CD14-positive monocyte (primary cell): ENCODE measurements around the gene AOPEP. TPM values are rescaled to one million over a fixed set of nuclear protein-coding genes. Genes with fewer than 3 reads are reported as not detected.

Experiments used
- DNase-seq, 3 donors: peaks; one replicate each; pipeline ENCODE4 v3.0.0-alpha.2; 2011 to 2022
- H2AFZ ChIP-seq: 2 replicates; pipeline ENCODE4 v1.6.0; 2012; ENCODE audit warnings: mild to moderate bottlenecking, low read depth, low read length, inconsistent platforms; ENCODE audit not compliant: insufficient read depth, poor library complexity, severe bottlenecking
- H3K27ac ChIP-seq, 2 donors: 1 replicate in 1 of 2; 2 replicates in 1 of 2; pipeline ENCODE4 v1.5.1; 2012 to 2013; ENCODE audit warnings: low read length in 2 of 2, control low read depth in 1 of 2, inconsistent platforms in 1 of 2, low read depth in 1 of 2, mild to moderate bottlenecking in 1 of 2
- H3K27me3 ChIP-seq, 2 donors: one replicate each; pipeline versions ENCODE4 v1.6.0 to v1.6.1; 2011 to 2013; ENCODE audit warnings: low read length in 2 of 2; ENCODE audit not compliant: control insufficient read depth in 2 of 2, insufficient read depth in 2 of 2
- H3K36me3 ChIP-seq, 2 donors: replicated peaks in 1 of 2; 1 replicate in 1 of 2; 2 replicates in 1 of 2; pipeline versions ENCODE4 v1.5.1 to v1.6.1; 2012 to 2013; ENCODE audit warnings: low read length in 2 of 2, control low read depth in 1 of 2, inconsistent platforms in 1 of 2, mild to moderate bottlenecking in 1 of 2; ENCODE audit not compliant: insufficient read depth in 2 of 2, control insufficient read depth in 1 of 2
- H3K4me1 ChIP-seq, 2 donors: 1 replicate in 1 of 2; 2 replicates in 1 of 2; pipeline versions ENCODE4 v1.5.1 to v1.6.1; 2012 to 2013; ENCODE audit warnings: low read length in 2 of 2, control low read depth in 1 of 2, inconsistent platforms in 1 of 2, mild to moderate bottlenecking in 1 of 2, moderate library complexity in 1 of 2; ENCODE audit not compliant: insufficient read depth in 2 of 2, control insufficient read depth in 1 of 2
- H3K4me2 ChIP-seq: replicated peaks from 2 replicates; pipeline ENCODE3; 2012; ENCODE audit warnings: low read length, moderate library complexity, mild to moderate bottlenecking; ENCODE audit not compliant: poor library complexity, severe bottlenecking; ENCODE audit errors: extremely low read depth
- H3K4me3 ChIP-seq, 3 experiments: fragments of 200-600 bp in 1 of 3; sonication (generic) in 1 of 3; replicated peaks in 1 of 3; 1 replicate in 2 of 3; 2 replicates in 1 of 3; pipeline ENCODE4 v1.5.1; 2011 to 2013; ENCODE audit warnings: low read length in 3 of 3, mild to moderate bottlenecking in 3 of 3, control low read depth in 2 of 3, low read depth in 2 of 3, inconsistent platforms in 1 of 3, moderate library complexity in 1 of 3
- H3K79me2 ChIP-seq: 2 replicates; pipeline ENCODE4 v1.6.0; 2012; ENCODE audit warnings: mild to moderate bottlenecking, control low read depth, inconsistent platforms, low read length, moderate library complexity; ENCODE audit not compliant: insufficient read depth
- H3K9ac ChIP-seq: 2 replicates; pipeline ENCODE4 v1.6.0; 2017; ENCODE audit warnings: low read length, mild to moderate bottlenecking; ENCODE audit not compliant: insufficient read depth, poor library complexity, severe bottlenecking
- H3K9me3 ChIP-seq, 2 donors: replicated peaks in 1 of 2; 1 replicate in 1 of 2; 2 replicates in 1 of 2; pipeline versions ENCODE4 v1.5.1 to v1.6.1; 2012 to 2013; ENCODE audit warnings: low read length in 2 of 2, control low read depth in 1 of 2; ENCODE audit not compliant: control insufficient read depth in 1 of 2, insufficient read depth in 1 of 2
- H4K20me1 ChIP-seq: 2 replicates; pipeline ENCODE4 v1.6.0; 2012; ENCODE audit warnings: mild to moderate bottlenecking, low read length, control low read depth, moderate library complexity; ENCODE audit not compliant: insufficient read depth
- H3K27ac Mint-ChIP-seq, 7 donors: one replicate each; pipeline ENCODE4 v1.8.0; 2020; ENCODE audit warnings: mild to moderate bottlenecking in 7 of 7, mixed read lengths in 7 of 7, moderate library complexity in 6 of 7, inconsistent platforms in 2 of 7
- H3K27me3 Mint-ChIP-seq, 3 donors: one replicate each; pipeline ENCODE4 v1.8.0; 2021 to 2022; ENCODE audit warnings: low read depth in 3 of 3, mild to moderate bottlenecking in 3 of 3, mixed read lengths in 3 of 3, moderate library complexity in 3 of 3, inconsistent platforms in 1 of 3
- H3K36me3 Mint-ChIP-seq, 2 donors: one replicate each; pipeline ENCODE4 v1.8.0; 2020; ENCODE audit warnings: mixed read lengths in 2 of 2, inconsistent platforms in 1 of 2, mild to moderate bottlenecking in 1 of 2
- H3K4me1 Mint-ChIP-seq: one replicate; pipeline ENCODE4 v1.8.0; 2020; ENCODE audit warnings: mild to moderate bottlenecking, mixed read lengths
- H3K4me3 Mint-ChIP-seq, 2 donors: one replicate each; pipeline ENCODE4 v1.8.0; 2020; ENCODE audit warnings: mild to moderate bottlenecking in 2 of 2, mixed read lengths in 2 of 2, moderate library complexity in 1 of 2
- H3K9me3 Mint-ChIP-seq, 7 donors: one replicate each; pipeline ENCODE4 v1.8.0; 2020 to 2022; ENCODE audit warnings: mixed read lengths in 7 of 7, mild to moderate bottlenecking in 6 of 7, moderate library complexity in 6 of 7, inconsistent platforms in 2 of 7
- CTCF ChIP-seq: fragments of 200-600 bp; IDR thresholded peaks from one replicate; pipeline ENCODE4 v1.8.0; 2022; ENCODE audit warnings: antibody characterized with exemption, mild to moderate bottlenecking
- WGBS: methylation state at CpG from one replicate; pipeline ENCODE4 v1.1.5; 2013; ENCODE audit warnings: missing lambda C conversion rate; ENCODE audit not compliant: insufficient coverage; 5-methylcytosine and 5-hydroxymethylcytosine counted together
- intact Hi-C, 2 donors: fragments of 100-400 bp; cut with micrococcal nuclease; formaldehyde crosslinking; loops; one replicate each; pipeline versions ENCODE4 v1.15.0 to v1.15.1; 2023
- polyA plus RNA-seq, 3 donors: library from polyadenylated mRNA; depleted of rRNA in 1 of 3; unstranded in 2 of 3; stranded (reverse) in 1 of 3; fragments of 300-500 nt in 2 of 3; fragments of >200 nt in 1 of 3; fragmentation: Illumina TruSeq in 2 of 3; gene quantifications; 1 replicate in 2 of 3; 2 replicates in 1 of 3; pipeline ENCODE4 v1.2.3, GENCODE V29; 2012 to 2021

Gene AOPEP
- polyA plus RNA-seq, 3 donors: 3.0 to 4.1 (median 3.1) TPM

GRCh38 chr9:94987731-94988130 lies 261.2 kb downstream of the AOPEP start:
- no peak overlapping the region for H3K4me3 ChIP-seq

DNA sequence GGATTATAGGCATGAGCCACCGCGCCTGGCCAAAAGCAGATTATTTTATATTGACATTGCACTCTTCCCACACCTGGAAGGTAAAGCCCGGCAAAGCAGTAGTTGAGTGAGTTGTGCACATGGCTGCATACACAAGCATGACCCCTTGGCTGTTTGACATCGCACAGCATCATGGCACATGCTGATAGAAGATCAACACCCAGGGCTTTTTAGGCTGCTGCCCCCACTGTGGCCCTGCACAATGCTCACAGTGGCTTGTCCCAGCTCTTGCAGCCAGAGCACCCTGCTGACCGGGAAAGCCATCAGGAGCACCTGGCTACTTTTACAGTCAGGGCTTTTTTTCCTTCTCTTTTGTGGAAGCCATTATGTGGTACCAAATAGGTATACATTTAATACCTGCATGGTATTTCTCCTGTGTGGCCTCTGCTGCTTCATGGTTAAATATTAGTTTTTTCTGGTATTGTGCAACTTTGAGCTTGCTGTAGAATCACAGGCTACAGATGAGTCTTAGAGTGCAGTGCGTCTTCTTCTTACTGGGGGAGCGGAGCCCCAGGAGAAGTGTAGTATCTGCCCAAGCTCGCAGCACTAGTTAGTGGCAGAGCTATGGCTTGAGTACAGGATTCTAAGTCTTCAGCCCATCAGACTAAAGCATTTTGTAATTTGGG lies 264.5 kb downstream of the AOPEP start:
- intact Hi-C loops: no loop called here

More at GRCh38 chr9:94987731-94988130, 261.2 kb downstream of the AOPEP start:
- H3K9me3 Mint-ChIP-seq: peaks cover 0 to 2% (median 0%) of the 10 kb centered on the region in 7 donors
- DNase-seq: no peak
- H3K27ac Mint-ChIP-seq: no peak overlapping the region
- intact Hi-C loops: no loop called here
- H3K27ac ChIP-seq: no peak overlapping the region
- 100% methylated on average over 1 of the region's 1 CpG for WGBS
- H4K20me1 ChIP-seq: no peaks in the 10 kb centered on the region
- no peaks in the 10 kb centered on the region for H3K4me1 ChIP-seq
- no peaks in the 10 kb centered on the region for H3K9me3 ChIP-seq
- H3K9ac ChIP-seq: no peak overlapping the region
- no peak overlapping the region for H3K4me2 ChIP-seq
- H3K36me3 Mint-ChIP-seq: peaks cover 7 to 9% of the 10 kb centered on the region in 2 donors
- no peaks in the 10 kb centered on the region for H3K79me2 ChIP-seq
- no peaks in the 10 kb centered on the region for H3K36me3 ChIP-seq
- no peaks in the 10 kb centered on the region for H3K4me1 Mint-ChIP-seq
- H2AFZ ChIP-seq: no peak overlapping the region
- H3K27me3 ChIP-seq: no peaks in the 10 kb centered on the region
- H3K27me3 Mint-ChIP-seq: peaks cover 0 to 1% (median 0%) of the 10 kb centered on the region in 3 donors
- H3K4me3 Mint-ChIP-seq: no peak overlapping the region
- TF ChIP-seq CTCF: no peak

More for the DNA sequence above, 264.5 kb downstream of the AOPEP start:
- H3K27me3 ChIP-seq: no peaks in the 10 kb centered on the region
- Mint-ChIP-seq H3K4me3 (no peak overlapping the region), H3K27me3 (peaks cover 0 to 1% (median 0%) of the 10 kb centered on the region in 3 donors), H3K4me1 (no peaks in the 10 kb centered on the region), H3K36me3 (peaks cover 5% of the 10 kb centered on the region in 2 donors), H3K27ac (peak overlapping the region in 1 of 7 donors; percentile 25), H3K9me3 (peaks cover 0 to 2% (median 0%) of the 10 kb centered on the region in 7 donors)
- no peaks in the 10 kb centered on the region for H3K36me3 ChIP-seq
- 93% methylated on average over 4 of the region's 8 CpGs for WGBS
- H3K27ac ChIP-seq: no peak overlapping the region
- H4K20me1 ChIP-seq: no peaks in the 10 kb centered on the region
- no peaks in the 10 kb centered on the region for H3K4me1 ChIP-seq
- H3K4me3 ChIP-seq: no peak overlapping the region
- no peak overlapping the region for H3K4me2 ChIP-seq
- no peak overlapping the region for H3K9ac ChIP-seq
- H3K79me2 ChIP-seq: no peaks in the 10 kb centered on the region
- DNase-seq: no peak
- no peaks in the 10 kb centered on the region for H3K9me3 ChIP-seq
- H2AFZ ChIP-seq: no peak overlapping the region
- TF ChIP-seq CTCF: no peak
